LNCaP clone FGC (cell line): ENCODE results near the gene FGF13.

Experiments
- DNase-seq: peaks from one replicate; pipeline ENCODE4 v3.0.0-alpha.2; 2011; ENCODE audit warnings: low read depth
- H3K4me3 ChIP-seq: 2 replicates; pipeline ENCODE4 v1.5.1; 2011; ENCODE audit warnings: mild to moderate bottlenecking, low read depth, low read length, control low read depth
- TF ChIP-seq, protein P1 (sequence below): IDR thresholded peaks from 2 replicates; pipeline ENCODE4 v1.5.1; 2012; ENCODE audit warnings: mild to moderate bottlenecking; ENCODE audit not compliant: control insufficient read depth, insufficient read depth; ENCODE audit errors: extremely low read depth

FGF13 gene

DNA sequence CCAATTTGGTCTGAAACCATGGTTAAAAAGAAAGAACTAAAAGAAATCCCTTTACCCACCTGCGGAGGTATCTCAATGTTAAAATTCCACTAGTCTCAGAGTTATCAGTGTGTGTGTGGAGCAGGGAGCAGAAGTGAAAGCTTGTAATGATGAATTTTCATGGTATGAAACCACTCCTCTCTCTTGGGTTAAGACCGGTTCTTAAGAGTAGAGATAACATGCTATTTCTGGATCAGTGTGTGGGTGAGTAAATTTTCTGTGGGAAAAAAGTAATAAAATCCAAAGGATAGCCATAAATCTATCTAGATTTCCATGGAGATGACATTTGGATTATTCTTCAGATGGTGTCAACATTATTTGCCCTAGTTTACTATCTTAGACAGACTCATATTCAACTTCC is 3.2 kb downstream of the FGF13 start:
- TF ChIP-seq, protein P1, sequence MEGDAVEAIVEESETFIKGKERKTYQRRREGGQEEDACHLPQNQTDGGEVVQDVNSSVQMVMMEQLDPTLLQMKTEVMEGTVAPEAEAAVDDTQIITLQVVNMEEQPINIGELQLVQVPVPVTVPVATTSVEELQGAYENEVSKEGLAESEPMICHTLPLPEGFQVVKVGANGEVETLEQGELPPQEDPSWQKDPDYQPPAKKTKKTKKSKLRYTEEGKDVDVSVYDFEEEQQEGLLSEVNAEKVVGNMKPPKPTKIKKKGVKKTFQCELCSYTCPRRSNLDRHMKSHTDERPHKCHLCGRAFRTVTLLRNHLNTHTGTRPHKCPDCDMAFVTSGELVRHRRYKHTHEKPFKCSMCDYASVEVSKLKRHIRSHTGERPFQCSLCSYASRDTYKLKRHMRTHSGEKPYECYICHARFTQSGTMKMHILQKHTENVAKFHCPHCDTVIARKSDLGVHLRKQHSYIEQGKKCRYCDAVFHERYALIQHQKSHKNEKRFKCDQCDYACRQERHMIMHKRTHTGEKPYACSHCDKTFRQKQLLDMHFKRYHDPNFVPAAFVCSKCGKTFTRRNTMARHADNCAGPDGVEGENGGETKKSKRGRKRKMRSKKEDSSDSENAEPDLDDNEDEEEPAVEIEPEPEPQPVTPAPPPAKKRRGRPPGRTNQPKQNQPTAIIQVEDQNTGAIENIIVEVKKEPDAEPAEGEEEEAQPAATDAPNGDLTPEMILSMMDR: no peak
- no peak overlapping the region for H3K4me3 ChIP-seq
- DNase-seq: no peak

DNA sequence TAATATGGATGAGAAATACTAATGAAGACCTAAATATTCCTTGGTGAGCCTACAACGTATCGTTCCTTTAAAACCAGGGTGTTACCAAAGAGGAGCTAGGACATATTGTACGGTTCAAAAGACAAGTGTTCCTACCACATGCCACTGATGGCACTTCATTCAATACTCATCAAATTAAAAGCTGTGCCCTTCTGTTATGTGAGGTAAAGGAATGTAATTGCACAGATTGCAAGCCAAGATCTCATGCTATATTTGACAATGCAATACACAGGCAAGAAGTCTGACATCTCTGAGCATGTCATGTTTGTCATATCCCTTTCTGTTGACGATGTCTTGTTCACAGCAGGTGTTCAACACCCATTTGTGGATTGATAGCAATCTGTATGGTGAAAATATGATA is 6.9 kb downstream of the FGF13 start:
- TF ChIP-seq, protein P1: no peak
- DNase-seq: no peak
- no peak overlapping the region for H3K4me3 ChIP-seq

DNA sequence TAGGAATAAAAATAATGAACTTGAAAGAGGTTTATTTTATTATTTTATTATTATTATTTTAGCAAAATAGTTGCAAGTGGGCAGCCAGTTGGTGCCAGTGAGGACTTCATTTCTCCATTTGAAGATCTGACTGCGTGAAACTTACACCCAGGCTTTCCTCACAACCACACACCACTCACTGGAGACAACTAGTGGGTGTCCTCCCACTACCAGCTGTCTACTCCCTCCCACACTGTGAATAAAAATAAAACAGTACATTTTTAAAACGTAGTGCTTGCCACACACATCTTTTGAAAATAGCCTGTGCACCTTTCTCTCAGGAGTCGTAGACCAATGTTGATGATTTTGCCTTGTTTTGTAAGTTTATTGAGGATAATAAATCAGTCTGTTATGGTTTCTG is 7.4 kb downstream of the FGF13 start:
- no peak for DNase-seq
- H3K4me3 ChIP-seq: no peak overlapping the region
- TF ChIP-seq, protein P1: no peak

DNA sequence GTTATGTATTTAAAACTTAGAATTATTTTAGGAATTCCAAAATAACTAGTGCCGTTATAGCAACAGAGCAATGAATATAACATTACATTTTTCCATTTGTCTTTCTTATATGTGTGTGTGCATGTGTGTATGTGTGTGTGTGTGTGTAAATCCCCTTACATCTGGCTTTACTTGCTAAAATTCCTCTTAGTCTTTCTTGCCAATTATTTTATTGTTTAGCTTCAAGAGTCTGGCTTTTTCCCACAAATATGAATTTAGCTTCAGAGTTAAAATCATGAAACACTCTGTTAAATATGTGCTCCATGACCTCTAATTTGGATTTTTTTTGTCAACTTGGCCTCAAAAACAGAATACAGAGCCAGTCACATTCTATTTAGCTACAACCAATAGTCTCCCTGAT is 18.9 kb downstream of the FGF13 start:
- H3K4me3 ChIP-seq: no peak overlapping the region
- no peak for DNase-seq
- TF ChIP-seq, protein P1: no peak

DNA sequence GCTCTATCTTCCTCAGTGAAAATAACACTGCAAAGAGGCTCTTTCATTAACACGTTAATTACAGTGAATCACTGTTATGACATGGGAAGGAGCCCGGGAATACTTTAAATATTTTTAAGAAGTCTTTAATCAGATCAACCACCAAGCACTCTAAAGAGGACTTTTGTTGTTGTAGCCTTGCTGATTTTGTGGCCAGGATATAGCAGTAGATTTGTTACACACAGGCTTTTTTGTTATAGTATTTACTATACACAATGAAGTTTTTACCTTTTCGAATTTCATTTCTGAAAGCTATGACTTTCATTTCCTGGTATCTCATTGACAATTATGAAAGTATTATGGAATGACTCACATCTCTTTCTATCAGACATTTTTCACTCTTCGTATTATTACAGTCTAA is 20.3 kb downstream of the FGF13 start:
- H3K4me3 ChIP-seq: no peak overlapping the region
- DNase-seq: no peak
- TF ChIP-seq, protein P1: no peak

DNA sequence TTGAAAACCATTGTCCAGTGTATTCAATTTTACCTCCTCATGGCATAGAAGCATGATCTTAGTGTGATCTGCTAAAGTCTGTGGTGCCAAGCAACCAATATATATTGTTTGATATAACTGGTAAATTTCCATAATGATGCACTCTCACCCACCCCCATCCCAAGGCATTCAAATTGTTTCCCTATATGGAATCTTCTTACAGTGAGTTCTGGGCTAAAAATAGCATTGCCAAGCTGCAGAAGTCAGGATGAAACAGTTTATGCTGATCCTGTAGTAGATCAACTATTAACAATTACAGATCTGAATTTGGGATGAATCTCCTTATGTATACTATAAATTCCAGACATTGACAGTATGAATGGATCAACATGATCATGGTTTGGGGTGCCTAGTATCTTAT is 20.9 kb downstream of the FGF13 start:
- TF ChIP-seq, protein P1: no peak

DNA sequence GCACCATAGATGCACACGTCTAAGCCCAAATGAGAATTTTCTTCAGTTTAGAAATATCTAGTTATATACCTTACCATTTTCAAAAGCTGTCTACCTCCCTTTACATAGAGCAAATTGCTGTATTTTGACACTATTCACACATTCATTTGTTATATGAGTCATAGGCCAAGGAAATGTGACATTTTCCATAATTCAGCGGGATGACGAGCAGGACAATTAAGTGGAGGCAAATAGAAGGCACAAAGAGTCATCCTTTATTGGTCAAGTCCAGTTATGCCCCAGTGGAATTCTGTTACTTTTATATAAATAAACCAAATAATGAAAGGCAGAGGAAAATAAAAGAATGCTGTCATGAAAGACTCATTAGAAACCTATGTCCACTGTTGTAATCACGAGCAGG is 27.9 kb downstream of the FGF13 start:
- TF ChIP-seq, protein P1: no peak
- DNase-seq: no peak
- no peak overlapping the region for H3K4me3 ChIP-seq

More for the DNA sequence above, 20.9 kb downstream of the FGF13 start:
- no peak overlapping the region for H3K4me3 ChIP-seq
- DNase-seq: no peak
